ENCODE measurements around the gene MTAP. TPM values are rescaled to one million over a fixed set of nuclear protein-coding genes. Genes with fewer than 3 reads are reported as not detected.

Gene MTAP
- total RNA-seq, 1 experiment from 2014 or later: 102 TPM

GRCh38 chr9:21840647-21841046 is 38.2 kb downstream of the MTAP start:
- H2BK5ac ChIP-seq (ENCODE audit: insufficient read length, low read length): no peak overlapping the region
- no peak overlapping the region for H2BK15ac ChIP-seq (ENCODE audit: low read depth, low read length)
- Mint-ChIP-seq H3K27ac (no peak overlapping the region), H3K27me3 (ENCODE audit: low read depth) (no peaks in the 10 kb centered on the region), H3K4me1 (no peaks in the 10 kb centered on the region), H3K4me3 (no peak overlapping the region), H3K9me3 (peaks cover 48 to 51% of the 10 kb centered on the region in 2 experiments), H3K36me3 (ENCODE audit: insufficient read depth in 1 of 3, low read depth in 3 of 3) (peaks cover 93 to 98% (median 96%) of the 10 kb centered on the region in 3 experiments)
- H3K79me1 ChIP-seq (ENCODE audit: insufficient read depth, low read depth, low read length, poor library complexity, severe bottlenecking): peaks cover 4% of the 10 kb centered on the region
- no peak overlapping the region for H3K56ac ChIP-seq (ENCODE audit: insufficient read length, low read depth, low read length)
- no peak overlapping the region for H3K4me2 ChIP-seq (ENCODE audit: insufficient read depth, insufficient read length, low read length)
- H3K4me1 ChIP-seq (ENCODE audit: insufficient read depth, low read length): no peaks in the 10 kb centered on the region
- no peak overlapping the region for H3K27ac ChIP-seq (ENCODE audit: insufficient read length, low read depth, low read length)
- no peak overlapping the region for H2BK20ac ChIP-seq (ENCODE audit: low read depth, low read length, poor library complexity, severe bottlenecking)
- no peak overlapping the region for H3K18ac ChIP-seq (ENCODE audit: insufficient read length, low read depth, low read length)
- no peaks in the 10 kb centered on the region for H3K23me2 ChIP-seq (ENCODE audit: insufficient read length, low read depth, low read length, poor library complexity, severe bottlenecking)
- H3T11ph ChIP-seq (ENCODE audit: low read length): no peak overlapping the region
- no peaks in the 10 kb centered on the region for H4K20me1 ChIP-seq (ENCODE audit: control insufficient read depth, insufficient read depth, insufficient read length)
- H2AK5ac ChIP-seq (ENCODE audit: insufficient read length, low read length): no peak overlapping the region
- no peak overlapping the region for H3K4ac ChIP-seq (ENCODE audit: low read depth, low read length)
- no peaks in the 10 kb centered on the region for H3K27me3 ChIP-seq (ENCODE audit: insufficient read depth, low read length)
- WGBS (ENCODE audit: extremely low coverage, insufficient read length, low lambda C conversion rate): no CpG with 5 or more reads among the region's 2 CpGs
- H2BK12ac ChIP-seq (ENCODE audit: insufficient read length, low read depth, low read length): no peak overlapping the region
- H3K9ac ChIP-seq (ENCODE audit: extremely low read depth, insufficient read length, low read length): no peak overlapping the region
- H3K79me2 ChIP-seq (ENCODE audit: insufficient read depth, low read length): no peaks in the 10 kb centered on the region
- no peak overlapping the region for H3K14ac ChIP-seq (ENCODE audit: insufficient read depth, low read length)
- no peak overlapping the region for H4K8ac ChIP-seq (replicated peaks; ENCODE audit: insufficient read length, low read depth, low read length)
- no peak overlapping the region for H4K5ac ChIP-seq (ENCODE audit: insufficient read length, low read depth, low read length)
- TF ChIP-seq CTCF (conservative IDR thresholded peaks at IDR 0.05): no peak
- no peak overlapping the region for H2BK120ac ChIP-seq (ENCODE audit: low read depth, low read length, poor library complexity, severe bottlenecking)
- H2AFZ ChIP-seq (ENCODE audit: low read length): no peak overlapping the region
- H3K23ac ChIP-seq (ENCODE audit: insufficient read length, low read depth, low read length): no peak overlapping the region
- H4K91ac ChIP-seq (ENCODE audit: insufficient read length, low read depth, low read length): no peak overlapping the region
- no peaks in the 10 kb centered on the region for H3K9me3 ChIP-seq (ENCODE audit: control insufficient read depth, low read depth, low read length)
- no peak for DNase-seq

Data from H9 (cell line).